ENCODE measurements around the gene NCBP1.
"Not testable (repeated sequence)": the region's sequence is repeated elsewhere in the genome, so short reads cannot be mapped to it uniquely, and the experiment has no call there.

NCBP1 gene

GRCh38 chr9:97699824-97700223 is 66.2 kb downstream of the NCBP1 start:
- H3K27ac ChIP-seq (ENCODE audit: low read length); H3K36me3 ChIP-seq (ENCODE audit: control insufficient read depth in 1 of 2, insufficient read depth in 2 of 2, low read length in 2 of 2): not testable (repeated sequence)

GRCh38 chr9:97703437-97704344 is 70.1 kb downstream of the NCBP1 start:
- no peak overlapping the region for H3K4me3 ChIP-seq (ENCODE audit: low read depth in 1 of 2, low read length in 2 of 2)

More at GRCh38 chr9:97699824-97700223, 66.2 kb downstream of the NCBP1 start:
- not testable (repeated sequence) for H3K9me3 ChIP-seq (ENCODE audit: control insufficient read depth in 1 of 2, low read length in 2 of 2); H3K4me3 ChIP-seq (ENCODE audit: low read depth in 1 of 2, low read length in 2 of 2); H3K27me3 ChIP-seq (ENCODE audit: low read depth, low read length)
- peaks cover 11 to 15% of the 10 kb centered on the region in 2 donors for H3K4me1 ChIP-seq (ENCODE audit: control insufficient read depth in 1 of 2, insufficient read depth in 2 of 2, low read length in 2 of 2)

GRCh38 chr9:97704345-97704677 is 70.7 kb downstream of the NCBP1 start:
- Histone ChIP-seq H3K4me3 (ENCODE audit: low read depth in 1 of 2, low read length in 2 of 2) (no peak overlapping the region), H3K27me3 (ENCODE audit: low read depth, low read length) (no peaks in the 10 kb centered on the region), H3K9me3 (ENCODE audit: control insufficient read depth in 1 of 2, low read length in 2 of 2) (no peaks in the 10 kb centered on the region), H3K4me1 (ENCODE audit: control insufficient read depth in 1 of 2, insufficient read depth in 2 of 2, low read length in 2 of 2) (no peaks in the 10 kb centered on the region), H3K36me3 (ENCODE audit: control insufficient read depth in 1 of 2, insufficient read depth in 2 of 2, low read length in 2 of 2) (peaks cover 0 to 3% of the 10 kb centered on the region in 2 donors), H3K27ac (ENCODE audit: low read length) (no peak overlapping the region)

More at GRCh38 chr9:97703437-97704344, 70.1 kb downstream of the NCBP1 start:
- H3K4me1 ChIP-seq (ENCODE audit: control insufficient read depth in 1 of 2, insufficient read depth in 2 of 2, low read length in 2 of 2): no peaks in the 10 kb centered on the region
- no peaks in the 10 kb centered on the region for H3K9me3 ChIP-seq (ENCODE audit: control insufficient read depth in 1 of 2, low read length in 2 of 2)
- H3K27me3 ChIP-seq (ENCODE audit: low read depth, low read length): no peaks in the 10 kb centered on the region
- H3K36me3 ChIP-seq (ENCODE audit: control insufficient read depth in 1 of 2, insufficient read depth in 2 of 2, low read length in 2 of 2): peaks cover 0 to 3% of the 10 kb centered on the region in 2 donors
- H3K27ac ChIP-seq (ENCODE audit: low read length): no peak overlapping the region

GRCh38 chr9:97704851-97705250 is 71.2 kb downstream of the NCBP1 start:
- Histone ChIP-seq H3K27me3 (ENCODE audit: low read depth, low read length) (no peaks in the 10 kb centered on the region), H3K36me3 (ENCODE audit: control insufficient read depth in 1 of 2, insufficient read depth in 2 of 2, low read length in 2 of 2) (peaks cover 0 to 3% of the 10 kb centered on the region in 2 donors), H3K27ac (ENCODE audit: low read length) (no peak overlapping the region), H3K9me3 (ENCODE audit: control insufficient read depth in 1 of 2, low read length in 2 of 2) (no peaks in the 10 kb centered on the region), H3K4me1 (ENCODE audit: control insufficient read depth in 1 of 2, insufficient read depth in 2 of 2, low read length in 2 of 2) (no peaks in the 10 kb centered on the region), H3K4me3 (ENCODE audit: low read depth in 1 of 2, low read length in 2 of 2) (no peak overlapping the region)

GRCh38 chr9:97705354-97705950 is 71.8 kb downstream of the NCBP1 start:
- Histone ChIP-seq H3K27ac (ENCODE audit: low read length) (no peak overlapping the region), H3K4me1 (ENCODE audit: control insufficient read depth in 1 of 2, insufficient read depth in 2 of 2, low read length in 2 of 2) (no peaks in the 10 kb centered on the region)

GRCh38 chr9:97706246-97706645 is 72.6 kb downstream of the NCBP1 start:
- Histone ChIP-seq H3K9me3 (ENCODE audit: control insufficient read depth in 1 of 2, low read length in 2 of 2) (no peaks in the 10 kb centered on the region), H3K4me3 (ENCODE audit: low read depth in 1 of 2, low read length in 2 of 2) (no peak overlapping the region), H3K36me3 (ENCODE audit: control insufficient read depth in 1 of 2, insufficient read depth in 2 of 2, low read length in 2 of 2) (peaks cover 0 to 3% of the 10 kb centered on the region in 2 donors), H3K27ac (ENCODE audit: low read length) (no peak overlapping the region), H3K27me3 (ENCODE audit: low read depth, low read length) (no peaks in the 10 kb centered on the region), H3K4me1 (ENCODE audit: control insufficient read depth in 1 of 2, insufficient read depth in 2 of 2, low read length in 2 of 2) (peaks cover 0 to 5% of the 10 kb centered on the region in 2 donors)

More at GRCh38 chr9:97705354-97705950, 71.8 kb downstream of the NCBP1 start:
- H3K4me3 ChIP-seq (ENCODE audit: low read depth in 1 of 2, low read length in 2 of 2): no peak overlapping the region
- H3K36me3 ChIP-seq (ENCODE audit: control insufficient read depth in 1 of 2, insufficient read depth in 2 of 2, low read length in 2 of 2): peaks cover 0 to 3% of the 10 kb centered on the region in 2 donors
- no peaks in the 10 kb centered on the region for H3K27me3 ChIP-seq (ENCODE audit: low read depth, low read length)
- H3K9me3 ChIP-seq (ENCODE audit: control insufficient read depth in 1 of 2, low read length in 2 of 2): no peaks in the 10 kb centered on the region

GRCh38 chr9:97710356-97711222 is 77.0 kb downstream of the NCBP1 start:
- Histone ChIP-seq H3K4me1 (ENCODE audit: control insufficient read depth in 1 of 2, insufficient read depth in 2 of 2, low read length in 2 of 2) (peaks cover 0 to 5% of the 10 kb centered on the region in 2 donors), H3K9me3 (ENCODE audit: control insufficient read depth in 1 of 2, low read length in 2 of 2) (no peaks in the 10 kb centered on the region), H3K4me3 (ENCODE audit: low read depth in 1 of 2, low read length in 2 of 2) (no peak overlapping the region)

GRCh38 chr9:97711223-97711626 is 77.6 kb downstream of the NCBP1 start:
- H3K27ac ChIP-seq (ENCODE audit: low read length): no peak overlapping the region
- peaks cover 0 to 5% of the 10 kb centered on the region in 2 donors for H3K4me1 ChIP-seq (ENCODE audit: control insufficient read depth in 1 of 2, insufficient read depth in 2 of 2, low read length in 2 of 2)
- H3K36me3 ChIP-seq (ENCODE audit: control insufficient read depth in 1 of 2, insufficient read depth in 2 of 2, low read length in 2 of 2): no peaks in the 10 kb centered on the region
- H3K27me3 ChIP-seq (ENCODE audit: low read depth, low read length): no peaks in the 10 kb centered on the region
- no peak overlapping the region for H3K4me3 ChIP-seq (ENCODE audit: low read depth in 1 of 2, low read length in 2 of 2)
- H3K9me3 ChIP-seq (ENCODE audit: control insufficient read depth in 1 of 2, low read length in 2 of 2): no peaks in the 10 kb centered on the region

More at GRCh38 chr9:97710356-97711222, 77.0 kb downstream of the NCBP1 start:
- Histone ChIP-seq H3K27ac (ENCODE audit: low read length) (no peak overlapping the region), H3K36me3 (ENCODE audit: control insufficient read depth in 1 of 2, insufficient read depth in 2 of 2, low read length in 2 of 2) (no peaks in the 10 kb centered on the region), H3K27me3 (ENCODE audit: low read depth, low read length) (no peaks in the 10 kb centered on the region)

GRCh38 chr9:97714435-97714834 is 80.8 kb downstream of the NCBP1 start:
- Histone ChIP-seq H3K36me3 (ENCODE audit: control insufficient read depth in 1 of 2, insufficient read depth in 2 of 2, low read length in 2 of 2) (no peaks in the 10 kb centered on the region), H3K4me1 (ENCODE audit: control insufficient read depth in 1 of 2, insufficient read depth in 2 of 2, low read length in 2 of 2) (peaks cover 0 to 5% of the 10 kb centered on the region in 2 donors), H3K27me3 (ENCODE audit: low read depth, low read length) (no peaks in the 10 kb centered on the region), H3K9me3 (ENCODE audit: control insufficient read depth in 1 of 2, low read length in 2 of 2) (no peaks in the 10 kb centered on the region), H3K4me3 (ENCODE audit: low read depth in 1 of 2, low read length in 2 of 2) (no peak overlapping the region), H3K27ac (ENCODE audit: low read length) (no peak overlapping the region)

- Histone ChIP-seq H3K36me3 (ENCODE audit: control insufficient read depth in 1 of 2, insufficient read depth in 2 of 2, low read length in 2 of 2) (no peaks in the 10 kb centered on the region), H3K27me3 (ENCODE audit: low read depth, low read length) (no peaks in the 10 kb centered on the region), H3K9me3 (ENCODE audit: control insufficient read depth in 1 of 2, low read length in 2 of 2) (peaks cover 0 to 2% of the 10 kb centered on the region in 2 donors), H3K4me3 (ENCODE audit: low read depth in 1 of 2, low read length in 2 of 2) (no peak overlapping the region), H3K4me1 (ENCODE audit: control insufficient read depth in 1 of 2, insufficient read depth in 2 of 2, low read length in 2 of 2) (no peaks in the 10 kb centered on the region), H3K27ac (ENCODE audit: low read length) (no peak overlapping the region)
Observed at GRCh38 chr9:97717866-97718265, 84.2 kb downstream of the NCBP1 start.

GRCh38 chr9:97721396-97721795 is 87.8 kb downstream of the NCBP1 start:
- Histone ChIP-seq H3K9me3 (ENCODE audit: control insufficient read depth in 1 of 2, low read length in 2 of 2) (peaks cover 0 to 2% of the 10 kb centered on the region in 2 donors), H3K27me3 (ENCODE audit: low read depth, low read length) (no peaks in the 10 kb centered on the region), H3K36me3 (ENCODE audit: control insufficient read depth in 1 of 2, insufficient read depth in 2 of 2, low read length in 2 of 2) (no peaks in the 10 kb centered on the region), H3K27ac (ENCODE audit: low read length) (no peak overlapping the region), H3K4me3 (ENCODE audit: low read depth in 1 of 2, low read length in 2 of 2) (no peak overlapping the region), H3K4me1 (ENCODE audit: control insufficient read depth in 1 of 2, insufficient read depth in 2 of 2, low read length in 2 of 2) (no peaks in the 10 kb centered on the region)

All from muscle layer of duodenum (tissue), 2 donors.